Stimulated activated CD4-positive, alpha-beta T cell treated with anti-CD3 and anti-CD28 coated beads, TNF-alpha, amount 100 ng/mL, for 48 hours (primary cell): Measurements from ENCODE around the gene ERBB4.

Source experiments
- DNase-seq, 3 donors: peaks; one replicate each; pipeline ENCODE4 v3.0.0-alpha.2; 2020; ENCODE audit warnings: low read depth in 3 of 3

The ERBB4 gene

DNA sequence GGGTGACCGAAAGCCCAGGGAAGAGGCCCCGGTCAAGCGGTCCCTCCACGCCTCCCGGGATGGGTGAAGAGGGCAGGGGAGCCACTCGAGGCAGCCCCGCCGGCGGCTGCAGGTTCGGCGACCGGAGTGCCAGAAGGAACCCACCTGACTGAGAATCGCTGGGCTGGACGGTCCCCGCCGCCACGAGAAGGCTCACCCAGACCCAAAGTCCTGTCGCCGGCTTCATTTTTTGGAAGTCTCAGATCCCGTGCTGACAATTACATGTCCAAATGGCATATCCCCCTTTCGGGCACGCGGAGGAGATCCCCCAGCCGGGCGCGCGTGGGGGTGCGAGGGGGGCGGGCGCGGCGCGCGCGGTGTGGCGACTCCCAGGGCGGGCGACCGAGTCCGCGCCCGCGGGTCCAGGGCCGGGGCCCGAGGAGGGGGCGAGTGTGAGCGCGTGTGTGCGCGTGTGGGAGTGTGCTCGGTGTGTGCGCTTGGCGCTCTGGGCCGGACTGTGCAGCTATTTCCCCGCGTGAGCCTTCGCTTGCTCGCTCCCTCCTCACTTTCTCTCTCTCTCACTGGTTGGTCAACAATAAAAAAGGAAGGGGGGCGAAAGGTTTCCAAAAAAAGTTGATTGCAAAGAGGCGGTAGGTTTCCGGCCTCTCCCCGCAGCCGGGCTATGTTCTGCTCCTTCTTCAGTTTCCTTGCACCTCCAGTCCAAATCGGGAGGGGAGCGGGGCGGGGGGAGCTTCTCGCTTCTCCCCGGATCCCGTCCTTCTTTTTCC is at the start of gene ERBB4:
Gene ERBB4, minus strand, starts transcription at position 498 of the 767 bp plus-strand sequence. Its CDS starts 272 bp downstream, at position 226.
- DNase-seq: no peak

DNA sequence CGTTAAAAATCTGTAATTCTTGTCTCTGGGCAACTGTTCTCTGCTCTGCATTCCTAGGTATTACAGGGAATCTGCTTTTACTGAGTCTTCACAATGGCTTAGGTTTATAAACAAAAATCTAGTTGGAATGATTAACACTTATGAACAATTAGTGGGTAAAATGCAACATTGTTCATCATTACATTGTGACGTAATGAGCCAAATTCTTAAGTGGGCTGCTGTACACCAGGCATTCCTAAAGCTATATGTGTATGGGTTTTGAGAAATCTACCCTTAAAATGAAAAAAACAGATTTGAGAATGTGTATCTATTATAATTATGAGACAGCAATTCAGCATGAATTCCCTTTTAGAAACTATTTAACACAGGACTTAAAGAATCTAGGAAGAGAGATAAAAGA is 41.5 kb upstream of the ERBB4 start:
- no peak for DNase-seq

DNA sequence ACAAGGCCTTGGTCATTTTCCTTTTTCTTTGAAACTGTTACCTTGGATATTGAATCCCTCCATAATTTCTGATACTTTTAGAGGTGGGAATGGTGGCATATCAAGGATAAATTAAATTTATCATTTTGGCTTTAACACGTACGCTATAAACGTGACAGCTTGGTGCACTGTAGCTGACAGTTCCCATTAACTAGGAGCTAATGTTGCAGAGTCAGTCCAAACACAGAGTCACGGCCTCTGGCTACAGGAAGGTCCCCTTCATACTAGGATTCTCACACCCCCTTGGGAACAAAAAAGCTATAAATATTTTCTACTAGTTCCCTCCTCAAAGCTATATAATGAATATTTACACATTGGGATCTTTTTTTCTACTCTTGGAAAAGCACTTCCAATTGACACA is 17.7 kb upstream of the ERBB4 start:
- no peak for DNase-seq

DNA sequence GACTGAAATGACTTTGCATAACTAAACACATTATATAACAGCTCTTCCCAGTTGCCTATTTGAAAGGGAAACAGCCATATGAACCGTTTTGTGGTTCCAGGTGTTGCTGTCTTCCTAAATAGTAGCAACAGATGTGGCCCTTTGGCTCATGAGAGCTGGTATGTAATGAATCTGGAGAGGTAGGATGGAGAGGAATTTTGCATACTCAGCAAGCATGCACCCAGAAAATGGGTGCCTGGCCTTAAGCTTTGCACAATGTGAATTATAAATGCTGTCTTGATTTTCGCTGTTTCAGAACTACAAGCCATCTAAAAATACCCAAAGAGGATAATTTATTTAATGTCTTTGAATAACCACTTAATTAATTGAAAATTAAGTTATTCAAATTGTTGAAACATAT is 15.6 kb upstream of the ERBB4 start:
- DNase-seq: no peak

DNA sequence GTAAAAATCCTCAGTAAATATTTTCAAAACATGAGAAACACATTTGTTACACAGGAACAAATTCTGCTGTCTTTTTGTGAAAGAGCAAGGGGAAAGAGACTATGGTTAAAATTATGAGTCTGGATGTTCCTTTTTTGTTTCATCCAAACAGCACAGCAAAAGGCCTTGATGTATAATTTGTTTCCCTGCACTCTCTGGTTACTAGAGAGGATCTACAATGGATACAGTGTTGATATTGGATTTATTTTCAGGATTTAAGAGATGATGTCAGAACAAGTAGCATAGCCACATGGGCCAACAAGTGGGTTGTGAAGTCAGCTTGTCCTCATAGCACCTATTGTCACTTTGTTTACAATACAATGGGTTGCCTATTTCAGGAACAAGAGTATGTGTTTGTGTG is 11.3 kb upstream of the ERBB4 start:
- no peak for DNase-seq

DNA sequence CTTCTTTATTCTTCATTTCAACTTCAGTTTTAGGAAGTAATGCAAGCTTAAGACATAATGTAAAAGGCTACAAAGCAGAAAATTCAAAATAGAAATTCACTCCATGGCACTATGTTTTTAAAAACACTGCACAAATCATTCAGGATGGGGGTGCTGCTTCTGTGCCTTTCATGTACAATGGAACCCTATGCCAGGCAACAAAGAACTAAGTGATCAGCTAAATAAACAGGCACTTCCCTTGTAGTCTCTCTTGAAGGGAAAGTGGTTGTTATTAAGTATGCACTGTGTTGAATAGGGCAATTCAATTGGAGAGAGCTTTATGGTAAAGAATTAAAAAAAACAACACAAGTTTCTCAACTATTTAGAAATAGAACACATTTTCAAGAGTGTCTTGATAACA is 10.9 kb upstream of the ERBB4 start:
- DNase-seq: no peak

DNA sequence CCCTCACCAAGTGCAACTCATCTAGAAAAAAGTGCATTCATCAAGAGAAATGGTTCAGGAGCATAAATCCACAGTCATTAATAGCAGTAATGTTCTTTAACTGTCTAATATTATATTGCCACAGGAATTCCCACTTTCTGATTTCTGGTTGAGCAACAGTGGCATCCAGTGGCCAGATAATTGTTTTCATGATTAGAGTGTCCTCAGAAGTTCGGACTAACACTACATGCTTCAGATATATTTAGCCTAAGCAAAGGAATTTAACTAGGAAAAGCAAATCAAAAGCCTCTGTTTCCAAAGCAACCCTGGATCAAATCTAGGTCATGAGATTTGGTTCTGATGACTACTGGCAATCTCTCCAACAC is 9.8 kb upstream of the ERBB4 start:
- DNase-seq: no peak

DNA sequence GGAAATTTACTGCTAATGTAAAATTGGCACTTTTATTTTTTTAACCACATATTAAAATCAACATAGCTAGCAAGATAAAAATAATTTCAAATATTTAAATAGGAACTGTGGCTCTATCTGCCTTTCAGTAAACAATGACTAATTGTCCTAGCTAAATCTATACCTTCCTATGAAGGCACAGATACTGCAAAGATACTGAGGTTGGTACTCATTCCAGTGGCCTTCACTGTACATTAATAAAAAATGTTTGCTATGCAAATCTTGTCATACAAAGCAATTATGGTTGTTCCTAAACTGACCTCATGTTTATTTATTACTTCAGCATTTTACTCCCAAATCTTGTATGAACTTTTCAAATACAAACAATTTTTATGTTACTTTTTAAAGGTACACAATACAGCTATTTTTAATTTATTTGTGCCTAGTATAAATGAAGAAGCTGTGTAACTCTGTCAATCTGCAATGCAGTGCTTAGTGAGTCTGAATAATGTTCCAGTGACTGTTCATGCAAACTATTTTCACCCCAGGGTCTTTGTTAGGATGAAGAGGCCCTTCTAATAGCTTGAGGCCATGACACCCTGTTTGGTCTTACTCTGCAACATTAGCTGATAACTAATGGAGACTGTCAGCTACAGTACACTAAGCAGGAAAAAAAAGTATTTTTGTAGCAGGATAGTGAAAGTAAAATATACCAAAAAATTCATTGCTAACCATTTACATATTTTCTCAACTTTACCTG is 9.3 kb upstream of the ERBB4 start:
- no peak for DNase-seq

DNA sequence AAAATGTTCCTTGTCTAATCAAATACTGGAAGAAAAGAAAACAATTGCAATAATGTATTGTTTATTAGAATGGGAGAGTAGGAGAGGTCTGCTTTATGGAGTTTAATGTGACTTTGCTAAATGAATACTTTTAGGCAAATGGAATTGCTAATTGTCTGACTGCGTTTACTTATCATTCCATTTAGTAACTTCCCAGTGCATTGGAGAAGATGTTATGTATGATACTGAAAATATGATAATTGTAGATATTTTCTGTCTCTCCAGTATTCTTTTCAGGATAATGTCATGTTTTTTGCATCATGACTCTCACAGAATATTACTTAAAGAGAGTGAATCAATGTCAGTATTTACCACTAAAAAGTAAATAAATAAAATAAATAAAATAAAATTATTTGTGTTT is 8.1 kb upstream of the ERBB4 start:
- DNase-seq: no peak

DNA sequence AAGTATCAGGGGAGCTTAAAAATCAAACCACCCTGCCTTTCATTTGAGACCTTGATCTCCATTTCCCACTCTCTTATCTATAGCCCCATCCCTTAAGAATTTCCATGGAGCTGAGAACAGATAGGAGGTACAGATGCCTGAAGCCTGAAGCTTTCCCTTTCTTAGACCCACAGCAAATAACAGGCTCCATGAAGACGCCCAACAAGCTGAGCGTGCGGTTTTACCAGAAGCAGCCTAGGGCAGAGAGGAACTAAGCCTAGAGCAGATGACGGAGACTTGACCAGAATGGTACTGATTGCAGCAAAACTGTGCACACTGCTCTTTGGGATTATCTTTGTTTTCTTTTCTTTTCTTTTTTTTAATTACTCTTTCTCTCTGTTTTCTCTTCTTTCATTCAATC is 1.7 kb upstream of the ERBB4 start:
- DNase-seq: no peak

DNA sequence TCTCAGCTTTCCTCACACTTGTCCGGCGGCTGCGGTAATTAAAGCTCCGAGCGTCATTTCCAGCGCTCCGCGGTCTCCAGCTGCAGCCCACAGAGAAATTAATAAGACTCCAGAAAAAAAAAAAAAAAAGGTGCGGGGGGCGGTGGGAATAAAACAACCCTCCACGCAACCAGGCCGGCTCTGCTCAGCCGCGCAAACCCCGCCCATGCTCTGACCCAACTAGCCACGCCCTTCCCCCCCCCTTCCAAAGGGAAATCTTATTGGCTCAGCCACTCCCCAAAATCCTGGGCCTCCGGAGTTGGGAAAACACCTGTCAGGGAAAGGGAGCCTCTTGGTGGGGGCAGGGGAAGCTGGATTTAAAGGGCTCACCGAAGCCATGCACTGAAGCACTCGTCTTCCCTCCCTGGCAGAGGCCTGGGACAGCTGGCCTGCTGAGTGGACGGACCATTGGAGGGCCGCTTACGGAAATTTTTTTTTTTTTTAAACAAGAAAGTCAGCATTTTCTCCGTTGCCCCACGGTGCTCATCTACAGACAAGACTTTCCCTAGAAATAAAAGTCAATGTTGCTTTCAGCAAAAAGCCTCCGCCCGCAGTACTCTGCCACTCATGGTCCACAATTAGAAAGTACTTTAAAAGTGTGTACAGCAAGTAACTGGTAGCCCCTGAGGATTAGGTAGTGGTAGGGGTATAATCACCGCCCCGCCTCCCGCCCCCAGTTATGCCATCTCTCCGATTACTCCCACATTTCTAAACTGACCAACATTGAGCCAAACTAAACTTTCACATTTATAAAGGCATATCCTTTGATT is 674 bp upstream of the ERBB4 start:
- DNase-seq: no peak

DNA sequence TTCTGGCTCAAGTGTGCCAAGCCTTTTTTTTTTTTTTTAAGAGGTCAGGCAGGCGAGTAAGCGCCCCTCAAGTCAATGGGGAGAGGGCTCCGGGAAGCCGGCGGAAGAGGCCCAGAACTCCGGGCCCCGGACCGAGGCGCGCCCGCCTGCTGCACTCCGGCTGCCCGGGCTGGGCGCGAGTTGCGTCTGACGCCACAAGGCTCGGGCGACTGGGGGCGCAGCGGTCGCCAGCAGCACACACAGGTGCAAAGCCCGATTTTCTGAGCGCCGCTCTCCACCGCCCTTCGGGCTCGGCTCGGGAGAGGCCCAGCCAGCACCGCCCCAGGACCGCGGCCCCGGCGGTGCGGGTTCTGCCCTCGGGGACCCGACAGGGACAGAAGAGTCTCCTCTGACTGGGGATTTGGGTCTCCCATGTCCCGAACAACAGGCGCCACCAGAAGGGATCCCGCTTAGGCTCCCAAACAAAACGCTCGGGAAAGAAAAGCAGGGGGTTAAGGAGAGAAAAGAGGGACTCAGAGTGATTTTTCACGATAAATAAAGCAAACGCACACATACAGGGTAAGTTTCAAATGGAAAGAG is 787 bp downstream of the ERBB4 start:
- no peak for DNase-seq

DNA sequence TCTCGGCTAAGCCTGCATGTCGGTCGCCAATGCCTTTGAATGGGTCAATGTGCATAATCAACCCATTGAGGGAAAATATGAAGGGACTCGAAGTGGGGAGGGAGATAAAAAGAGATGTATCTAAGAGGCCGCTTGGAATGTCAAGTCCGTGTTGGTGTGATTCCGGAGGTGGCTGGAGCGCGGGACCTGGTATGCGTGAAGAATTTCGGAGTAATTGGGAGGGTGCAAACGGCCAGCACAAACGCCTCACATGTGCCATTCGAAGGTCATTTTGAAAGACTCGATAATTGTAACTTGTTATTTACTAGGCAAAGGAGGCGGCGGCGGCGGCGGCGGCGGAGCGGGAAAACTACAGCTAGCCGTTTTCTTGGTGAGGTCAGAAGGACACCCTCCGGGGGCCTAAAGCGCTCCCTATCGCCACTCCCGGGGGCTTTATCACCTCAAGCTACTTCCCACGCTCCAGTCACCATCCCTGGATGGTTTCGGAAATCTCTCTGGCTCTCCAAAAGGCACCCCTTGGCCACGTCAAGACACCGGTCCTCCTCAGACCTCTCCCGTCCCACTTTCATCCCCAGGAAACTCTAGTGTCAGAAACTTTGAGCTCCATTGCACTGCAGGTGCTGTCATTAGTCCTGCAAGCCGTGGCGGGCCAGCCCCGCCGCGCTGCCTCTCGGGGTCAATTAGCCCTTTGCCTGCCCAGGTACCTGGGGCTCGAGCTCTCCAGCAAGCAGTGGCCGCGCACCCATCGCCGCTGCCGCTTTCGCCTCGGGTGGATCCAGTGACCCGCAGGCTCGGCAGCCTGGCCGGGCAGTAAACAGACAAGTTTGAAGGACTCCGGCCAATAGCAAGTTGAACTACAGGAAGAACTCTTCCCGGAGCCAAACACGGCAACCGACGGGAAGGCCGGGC is 1.5 kb downstream of the ERBB4 start:
- no peak for DNase-seq

DNA sequence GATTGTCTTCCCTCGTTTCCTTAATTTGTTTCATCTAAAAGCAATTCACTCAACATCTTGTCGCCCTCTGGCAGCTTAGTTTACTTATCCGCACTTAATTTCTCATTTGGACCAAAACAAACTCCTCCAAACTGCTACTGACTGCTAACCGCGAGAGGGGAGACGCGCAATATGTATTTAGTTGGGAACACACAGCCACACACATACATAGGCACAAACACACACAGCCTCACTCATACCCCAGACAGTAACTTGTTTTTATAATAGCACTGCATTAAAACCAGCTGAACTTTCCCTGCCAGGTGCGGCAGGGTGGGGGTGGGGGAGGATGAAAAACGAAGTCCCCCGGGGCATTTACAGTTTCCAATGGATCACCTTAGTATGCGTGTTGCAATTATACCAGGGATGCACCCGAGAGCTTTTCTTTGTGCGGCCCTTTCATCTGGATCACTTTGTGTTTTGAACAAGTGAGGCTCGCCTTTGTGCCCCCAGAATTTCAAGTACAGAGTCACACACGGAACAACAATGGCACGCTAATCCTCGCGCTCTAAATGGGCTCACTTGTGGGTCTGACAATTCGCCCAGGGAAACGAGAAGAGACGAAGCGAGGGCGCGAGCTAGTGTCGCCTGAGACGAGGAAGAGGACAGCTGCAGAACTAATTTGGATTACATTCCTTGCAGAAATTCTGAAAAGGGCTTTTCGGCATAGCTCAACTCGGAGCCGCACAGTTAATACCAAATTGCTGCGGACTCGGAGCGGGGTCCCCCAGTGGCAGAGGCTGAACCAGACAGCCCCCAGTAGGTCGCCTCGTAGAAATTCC is 2.4 kb downstream of the ERBB4 start:
- DNase-seq: no peak

DNA sequence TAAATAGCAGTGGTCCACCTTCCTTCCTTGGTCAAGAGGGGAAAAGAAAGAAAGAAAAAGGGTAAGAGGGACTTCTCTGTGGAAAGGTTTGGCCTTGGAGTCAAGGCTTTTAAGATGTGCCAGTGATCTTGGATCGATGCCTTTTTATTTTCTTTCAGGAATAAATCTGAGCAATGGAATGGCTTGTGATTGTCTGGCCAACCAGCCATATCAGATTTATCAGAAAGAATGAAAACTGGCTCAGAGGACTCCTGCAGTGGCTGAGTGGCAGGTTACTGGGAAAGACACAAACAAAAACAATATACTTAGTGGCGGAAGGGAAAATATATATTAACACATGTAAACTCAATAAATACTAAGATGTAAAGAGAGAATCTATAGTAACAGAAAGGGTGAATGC is 4.3 kb downstream of the ERBB4 start:
- no peak for DNase-seq

DNA sequence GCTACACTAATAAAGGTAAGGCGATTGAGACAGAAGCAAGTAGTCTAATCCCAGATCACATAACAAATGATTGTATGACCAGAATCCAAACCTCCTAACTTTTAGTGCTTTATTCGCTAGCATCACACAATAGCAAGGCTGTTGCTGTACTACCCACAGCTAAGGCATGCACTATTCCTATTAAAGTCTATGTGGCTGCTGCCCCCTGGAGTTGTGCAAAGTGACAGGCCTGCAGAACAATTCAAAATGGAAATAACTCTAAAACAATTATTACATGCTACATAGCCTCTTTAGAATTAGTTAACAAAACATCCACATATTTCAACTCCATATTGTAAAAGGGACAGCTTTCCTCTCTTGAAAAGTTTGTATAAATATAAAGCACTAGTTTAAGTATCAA is 6.0 kb downstream of the ERBB4 start:
- DNase-seq: no peak

DNA sequence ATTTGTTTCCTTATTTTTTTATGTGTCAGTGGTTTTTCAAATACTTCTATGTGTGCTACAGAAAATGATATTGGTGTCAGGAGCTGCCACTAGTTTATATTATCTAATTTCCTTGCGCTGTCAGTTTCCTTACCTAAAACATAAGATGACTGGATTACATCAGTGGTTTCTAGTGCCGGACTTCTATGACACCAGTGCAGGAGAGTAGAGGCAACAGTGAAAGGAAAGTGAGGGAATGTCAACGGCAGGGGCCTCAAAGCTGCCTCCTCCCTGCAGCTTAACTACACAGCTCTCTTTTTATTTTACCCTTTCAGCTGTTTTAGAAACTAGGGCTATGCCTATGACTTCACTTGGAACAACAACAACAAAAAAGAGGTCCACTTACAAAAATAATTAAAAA is 6.5 kb downstream of the ERBB4 start:
- no peak for DNase-seq

DNA sequence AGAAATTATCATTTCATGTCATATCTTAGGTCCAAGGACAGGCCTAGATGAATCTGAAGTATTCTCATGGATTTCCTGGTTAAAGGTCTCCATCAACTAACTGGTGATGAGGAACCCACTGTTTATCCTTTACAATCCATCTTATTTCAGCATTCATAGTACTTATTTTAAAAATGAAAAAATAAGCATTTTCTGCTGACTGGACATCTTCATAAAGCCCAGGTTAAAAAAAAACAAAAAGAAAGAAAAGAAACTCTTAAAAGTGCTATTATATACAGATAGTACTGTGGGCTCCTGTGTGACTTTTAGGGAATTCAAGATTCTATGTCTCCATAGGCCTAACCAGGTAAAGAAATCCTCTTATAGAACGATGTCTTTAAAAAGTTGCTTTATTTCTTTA is 7.1 kb downstream of the ERBB4 start:
- DNase-seq: no peak

DNA sequence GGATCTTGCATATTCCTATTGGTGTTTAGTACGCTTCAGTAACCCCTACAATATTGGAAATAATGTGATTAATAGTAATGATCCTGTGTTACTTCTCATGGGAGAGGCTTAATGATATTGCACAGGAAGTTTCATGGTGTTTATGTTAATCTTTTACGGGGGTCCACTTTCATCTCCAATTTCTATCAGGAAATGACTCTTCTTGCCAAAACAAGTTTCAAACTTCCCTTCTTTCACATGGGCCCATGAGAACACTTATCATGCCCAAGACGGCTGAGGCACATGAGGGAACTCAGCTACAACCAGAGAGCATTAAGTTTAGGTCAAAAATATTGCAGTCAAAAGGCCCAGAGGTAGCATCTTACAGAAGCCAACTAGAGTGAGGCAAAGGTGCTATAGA is 7.6 kb downstream of the ERBB4 start:
- DNase-seq: no peak

DNA sequence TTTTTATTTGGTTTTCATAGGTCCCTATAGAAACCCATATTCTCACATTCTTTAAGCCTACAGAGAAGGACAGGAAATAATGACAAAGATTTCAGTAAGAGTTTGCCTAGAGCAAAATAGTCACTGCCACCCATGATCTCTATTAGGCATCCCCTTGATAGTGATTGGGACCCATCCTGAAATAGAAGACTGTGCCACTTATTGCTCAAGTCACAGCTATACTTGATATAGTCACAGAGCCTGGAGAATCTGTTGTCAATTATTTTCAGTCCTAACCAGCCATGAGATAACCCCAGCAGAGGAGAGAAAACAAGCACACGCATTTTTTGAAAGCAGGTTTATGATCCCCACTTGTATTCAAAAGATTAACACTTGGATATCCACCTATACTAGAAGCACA is 8.2 kb downstream of the ERBB4 start:
- no peak for DNase-seq
